HG03103 (cell line): ENCODE data around the gene POLK.
"Not testable (repeated sequence)": the region's sequence is repeated elsewhere in the genome, so short reads cannot be mapped to it uniquely, and the experiment has no call there.

Source experiments
- ATAC-seq: cut with Tn5 transposase; IDR thresholded peaks from one replicate; pipeline ENCODE4 v1.9.1; 2021; ENCODE audit warnings: low read depth; ENCODE audit not compliant: unreplicated experiment

The POLK gene

DNA sequence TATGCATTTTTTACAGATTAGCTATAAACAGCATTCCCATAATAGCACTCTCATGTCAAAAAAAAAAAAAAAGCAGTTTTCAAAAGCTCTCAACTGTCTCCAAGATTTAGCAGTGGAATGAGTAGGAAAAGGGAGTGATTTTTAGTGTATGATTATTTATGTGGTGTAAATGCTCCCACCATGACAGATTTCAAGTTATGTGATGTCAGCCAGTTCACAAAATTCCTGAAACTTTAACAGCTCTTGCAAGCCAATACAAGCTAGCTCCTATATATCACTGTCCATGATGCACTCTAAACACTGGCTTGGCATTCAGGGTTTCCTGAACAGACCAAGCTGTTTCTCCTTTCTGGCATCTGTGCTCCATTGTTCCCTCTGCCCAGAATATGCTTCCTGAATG is 91.7 kb downstream of the POLK start:
- no peak for ATAC-seq

DNA sequence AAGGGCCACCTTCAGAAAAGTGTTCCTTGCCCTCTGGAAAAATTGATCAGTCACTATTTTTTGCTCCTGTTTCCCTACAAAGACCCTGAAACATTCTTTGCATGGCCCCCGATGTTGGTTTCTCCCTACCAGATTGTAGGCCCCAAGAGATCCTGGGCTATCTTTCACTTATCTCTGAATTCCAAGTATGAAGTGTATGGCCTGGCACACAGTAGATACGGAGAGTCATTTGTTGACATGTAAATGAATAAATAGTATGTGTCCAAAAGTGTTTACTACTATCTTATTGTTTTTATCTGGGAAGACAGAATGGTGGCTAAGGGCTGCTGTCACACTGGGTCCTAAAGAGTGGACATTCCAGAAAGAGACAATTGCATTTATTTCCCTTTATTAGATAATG is 92.1 kb downstream of the POLK start:
- no peak for ATAC-seq

DNA sequence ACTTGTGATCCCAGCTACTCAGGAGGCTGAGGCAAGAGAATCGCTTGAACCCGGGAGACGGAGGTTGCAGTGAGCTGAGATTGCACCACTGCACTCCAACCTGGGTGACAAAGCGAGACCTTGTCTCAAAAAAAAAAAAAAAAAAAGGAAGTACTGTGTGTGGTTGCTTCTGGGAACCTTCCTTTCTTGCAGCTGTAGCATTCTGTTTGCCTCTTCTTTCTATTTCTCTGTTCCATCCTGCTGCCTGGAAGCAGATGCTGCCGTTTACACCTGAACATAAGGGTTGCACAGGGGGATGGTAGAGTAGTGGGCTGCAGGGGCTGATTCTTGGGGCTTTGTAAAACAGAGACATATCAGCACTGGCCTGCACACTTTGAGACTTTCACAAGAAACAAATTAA is 95.7 kb downstream of the POLK start:
- ATAC-seq = not testable (repeated sequence)

DNA sequence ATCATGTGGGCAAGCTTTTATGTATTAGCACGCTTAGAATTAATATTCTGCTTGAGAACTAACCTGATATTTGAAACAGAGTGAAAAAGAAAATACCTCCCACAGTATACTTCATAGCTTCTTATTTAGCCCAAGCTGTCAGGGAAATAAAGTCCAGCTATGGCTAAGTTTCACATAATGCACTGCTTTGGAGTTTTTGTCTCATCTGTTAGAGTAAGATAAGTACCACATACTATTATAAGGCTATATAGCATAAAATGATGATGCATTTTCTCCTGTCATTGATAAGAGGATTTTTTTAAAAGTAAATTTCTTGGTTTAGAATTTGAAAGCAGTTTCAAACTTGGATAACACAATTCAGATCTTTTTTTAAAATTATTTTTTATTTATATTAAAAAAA is 97.2 kb downstream of the POLK start:
- no peak for ATAC-seq

DNA sequence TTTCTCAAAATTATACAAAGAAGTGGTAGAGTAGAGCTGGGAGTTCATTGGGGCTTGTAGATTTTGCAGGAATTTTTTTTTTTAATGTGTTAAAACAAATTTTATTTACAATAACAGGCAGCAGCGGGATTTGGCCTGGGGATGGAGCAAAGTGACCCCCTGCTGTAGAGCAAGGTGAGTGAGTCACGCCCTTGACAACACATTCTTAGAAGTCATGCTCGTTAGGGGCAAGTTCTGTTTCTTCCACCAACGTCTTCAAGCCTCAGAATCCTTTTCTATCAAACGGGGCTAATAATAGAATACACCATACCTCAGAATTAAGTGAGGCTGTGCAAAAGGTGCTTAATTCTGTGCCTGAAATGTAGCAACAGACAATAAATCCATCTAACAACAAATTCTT is 98.5 kb downstream of the POLK start:
- no peak for ATAC-seq

DNA sequence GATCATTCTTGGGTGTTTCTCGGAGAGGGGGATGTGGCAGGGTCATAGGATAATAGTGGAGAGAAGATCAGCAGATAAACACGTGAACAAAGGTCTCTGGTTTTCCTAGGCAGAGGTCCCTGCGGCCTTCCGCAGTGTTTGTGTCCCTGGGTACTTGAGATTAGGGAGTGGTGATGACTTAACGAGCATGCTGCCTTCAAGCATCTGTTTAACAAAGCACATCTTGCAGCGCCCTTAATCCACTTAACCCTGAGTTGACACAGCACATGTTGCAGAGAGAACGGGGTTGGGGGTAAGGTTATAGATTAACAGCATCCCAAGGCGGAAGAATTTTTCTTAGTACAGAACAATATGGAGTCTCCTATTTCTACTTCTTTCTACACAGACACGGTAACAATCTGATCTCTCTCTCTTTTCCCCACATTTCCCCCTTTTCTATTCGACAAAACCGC is 99.2 kb downstream of the POLK start:
- not testable (repeated sequence) for ATAC-seq

DNA sequence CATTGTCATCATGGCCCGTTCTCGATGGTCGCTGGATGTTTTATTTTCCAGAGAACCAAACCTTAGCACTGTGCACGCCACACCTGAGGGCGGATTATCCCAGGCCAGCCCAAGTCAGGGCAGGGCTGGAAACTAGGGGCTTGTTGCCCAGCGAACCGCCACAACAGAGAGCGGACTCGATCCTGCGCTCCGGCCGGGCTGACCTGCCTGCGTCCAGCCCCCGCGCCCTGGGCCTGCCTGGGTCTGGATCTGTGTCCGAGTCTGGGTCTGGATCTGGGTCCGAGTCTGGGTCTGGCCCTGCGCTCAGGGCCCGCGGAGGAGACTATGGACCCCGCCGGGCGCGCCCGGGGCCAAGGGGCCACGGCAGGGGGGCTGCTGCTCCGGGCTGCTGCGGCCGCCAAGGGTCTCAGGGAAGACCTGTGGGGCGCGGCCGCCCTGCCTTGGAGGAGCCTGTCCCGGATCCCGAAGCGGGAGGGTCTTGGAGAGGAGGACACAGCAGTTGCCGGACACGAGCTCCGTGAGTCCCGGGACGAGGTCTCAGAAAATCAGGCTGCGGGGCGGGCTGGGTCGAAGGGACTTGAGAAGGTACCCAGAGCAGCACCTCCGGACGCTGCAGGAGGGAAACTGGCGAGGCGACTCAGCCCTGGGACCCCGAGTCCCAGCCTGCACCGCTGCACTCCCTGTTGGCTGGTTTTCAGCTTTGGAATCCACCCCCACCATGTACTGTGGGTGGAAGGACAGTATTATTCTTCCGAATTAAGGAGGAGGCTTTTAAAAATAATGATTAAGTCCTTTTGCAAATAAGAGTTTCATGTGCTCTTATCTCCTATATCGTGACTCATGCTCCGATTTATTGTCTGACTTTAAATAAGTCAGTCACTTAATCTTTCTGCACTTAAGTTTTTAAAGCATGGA is 99.9 kb downstream of the POLK start, which contains the start of gene ANKDD1B:
Gene ANKDD1B, plus strand, starts transcription at position 143 of the 915 bp plus-strand sequence. Its CDS starts 182 bp downstream, at position 325.
- ATAC-seq = no peak

DNA sequence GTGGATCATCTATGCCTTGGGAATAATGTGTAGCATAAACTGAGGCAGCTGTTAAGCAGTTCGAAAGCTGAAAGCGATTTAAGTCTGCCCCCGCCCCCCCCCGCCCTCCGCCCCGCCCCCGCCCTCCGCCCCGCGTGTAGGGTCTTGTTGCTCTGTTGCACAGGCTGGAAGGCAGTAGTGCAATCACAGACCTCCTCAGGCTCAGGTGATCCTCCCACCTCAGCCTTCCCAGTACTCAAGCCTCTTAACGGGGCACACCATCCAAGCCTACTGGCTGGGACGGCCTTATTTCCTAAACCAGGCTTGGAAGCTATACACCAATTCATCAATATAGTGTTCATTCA is 100.5 kb downstream of the POLK start:
- ATAC-seq = no peak

DNA sequence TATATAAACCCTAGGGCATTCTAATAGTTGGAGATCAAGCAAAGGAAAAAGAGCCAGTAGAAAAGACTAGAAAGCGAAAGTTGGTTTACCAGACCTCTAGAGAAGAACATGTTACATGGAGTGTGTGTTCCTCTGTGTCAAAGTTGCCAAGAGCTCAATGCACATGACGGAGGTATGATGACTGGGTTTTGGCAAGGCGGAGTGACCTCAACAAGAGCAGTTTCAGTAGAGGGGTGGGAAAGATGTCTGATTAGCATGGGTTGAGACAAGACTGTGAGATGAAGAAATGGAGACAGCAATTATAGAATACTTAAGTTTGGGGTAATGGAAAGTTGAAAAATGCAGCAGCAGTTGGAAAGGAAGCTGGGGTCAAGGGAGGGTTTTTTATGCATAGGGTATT is 101.2 kb downstream of the POLK start:
- ATAC-seq = no peak

DNA sequence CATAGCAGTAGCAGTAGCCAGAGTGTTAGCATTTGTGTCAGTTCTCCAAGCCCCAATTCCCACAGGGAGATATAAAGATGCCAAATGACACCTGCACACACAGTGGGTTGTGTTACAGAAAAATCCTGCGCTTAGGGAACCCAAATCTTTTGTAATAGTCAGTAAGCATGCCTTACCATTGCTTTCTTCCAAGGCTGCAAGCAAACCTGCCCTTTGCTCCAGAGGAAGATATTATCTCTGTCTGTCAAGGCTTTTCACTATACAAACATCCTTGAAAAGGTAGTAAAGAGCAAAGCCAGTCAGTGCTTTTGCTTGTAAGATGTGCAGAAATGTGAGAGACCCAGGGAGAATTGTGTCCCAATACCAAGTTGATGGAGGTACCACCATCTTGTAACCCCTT is 102.5 kb downstream of the POLK start:
- no peak for ATAC-seq

DNA sequence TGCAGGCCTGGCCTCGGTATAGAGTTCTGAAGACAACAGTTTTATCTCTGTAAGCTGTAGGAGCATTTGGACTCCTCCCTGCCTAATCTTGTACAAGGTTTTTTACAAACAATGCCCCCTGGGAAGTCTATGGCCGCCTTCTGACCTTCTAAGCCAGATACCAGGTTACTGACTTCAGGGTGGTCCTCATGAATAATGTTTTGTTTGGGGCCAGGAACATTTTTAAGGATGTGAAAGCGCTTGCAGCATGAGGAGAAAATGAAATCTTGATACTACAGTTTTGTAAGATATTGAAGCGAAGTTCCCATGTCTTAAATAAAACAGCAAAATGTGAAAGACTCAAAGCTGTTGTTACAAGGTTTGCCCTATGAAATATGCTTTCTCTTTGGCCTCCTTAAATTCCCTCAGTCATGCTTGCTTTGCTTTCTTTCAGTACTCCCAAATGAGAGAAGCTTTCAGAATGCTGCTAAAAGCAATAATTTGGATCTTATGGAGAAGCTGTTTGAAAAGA is 104.7 kb downstream of the POLK start:
- ATAC-seq = no peak

DNA sequence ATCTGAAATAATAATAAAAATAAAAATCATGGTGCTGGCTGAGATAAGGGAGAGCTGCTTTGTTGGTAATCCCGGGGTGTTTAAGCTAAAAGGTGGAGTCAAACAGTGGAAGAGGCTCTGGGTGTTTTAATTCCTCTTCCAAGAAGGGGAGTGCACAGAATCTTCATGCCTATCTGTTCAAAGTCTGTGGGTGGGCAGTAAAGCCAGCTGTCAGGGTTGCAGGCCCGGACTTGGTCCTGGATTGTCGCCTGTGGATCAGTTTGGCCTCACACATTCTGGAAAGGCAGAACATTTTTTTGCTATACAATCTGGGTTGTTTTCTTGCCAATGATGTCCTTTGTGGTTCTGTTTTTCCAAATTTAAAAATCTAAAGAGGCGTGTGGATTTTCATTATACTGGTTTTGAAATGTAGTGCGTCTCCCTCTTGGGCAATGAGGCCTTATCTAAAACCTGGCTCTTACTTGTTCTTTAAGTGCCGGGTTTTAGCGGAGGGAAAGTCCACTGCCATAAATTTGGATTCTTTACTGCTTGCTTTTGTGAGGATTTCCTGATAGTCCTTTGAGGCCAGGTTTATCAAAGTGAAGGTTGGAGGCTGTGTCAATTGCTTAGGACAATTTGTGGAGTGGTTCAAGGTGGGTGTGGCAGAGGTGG is 105.4 kb downstream of the POLK start:
- ATAC-seq = no peak

DNA sequence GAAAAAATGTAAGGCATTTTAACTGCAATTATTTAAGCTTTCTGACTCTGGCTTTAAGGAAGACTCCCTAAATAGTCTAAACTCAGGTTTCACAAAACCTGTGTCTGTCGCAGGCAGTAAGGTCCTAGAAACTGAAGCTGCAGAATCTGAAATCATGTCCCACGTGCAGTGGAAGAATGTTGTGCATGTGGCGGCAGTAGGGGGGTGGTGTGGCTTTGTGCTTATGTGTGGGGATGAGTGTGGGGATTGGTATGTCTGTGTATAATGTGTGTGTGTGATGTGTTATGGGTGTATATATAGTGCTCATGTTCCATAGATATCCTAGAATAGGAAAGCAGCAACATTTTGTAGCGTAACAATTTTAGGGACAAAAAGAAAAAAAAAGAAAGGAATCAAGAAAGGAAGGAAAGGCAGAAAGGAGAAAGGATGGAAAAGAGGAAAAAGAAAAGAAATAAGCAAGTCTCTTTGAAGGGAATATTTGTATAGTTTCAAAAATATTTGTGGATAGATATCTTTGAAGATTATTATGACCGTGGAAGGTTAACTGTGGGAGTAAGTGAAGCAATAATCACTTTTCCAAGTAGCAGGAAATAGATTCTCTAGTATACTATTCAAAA is 106.2 kb downstream of the POLK start:
- ATAC-seq = no peak

DNA sequence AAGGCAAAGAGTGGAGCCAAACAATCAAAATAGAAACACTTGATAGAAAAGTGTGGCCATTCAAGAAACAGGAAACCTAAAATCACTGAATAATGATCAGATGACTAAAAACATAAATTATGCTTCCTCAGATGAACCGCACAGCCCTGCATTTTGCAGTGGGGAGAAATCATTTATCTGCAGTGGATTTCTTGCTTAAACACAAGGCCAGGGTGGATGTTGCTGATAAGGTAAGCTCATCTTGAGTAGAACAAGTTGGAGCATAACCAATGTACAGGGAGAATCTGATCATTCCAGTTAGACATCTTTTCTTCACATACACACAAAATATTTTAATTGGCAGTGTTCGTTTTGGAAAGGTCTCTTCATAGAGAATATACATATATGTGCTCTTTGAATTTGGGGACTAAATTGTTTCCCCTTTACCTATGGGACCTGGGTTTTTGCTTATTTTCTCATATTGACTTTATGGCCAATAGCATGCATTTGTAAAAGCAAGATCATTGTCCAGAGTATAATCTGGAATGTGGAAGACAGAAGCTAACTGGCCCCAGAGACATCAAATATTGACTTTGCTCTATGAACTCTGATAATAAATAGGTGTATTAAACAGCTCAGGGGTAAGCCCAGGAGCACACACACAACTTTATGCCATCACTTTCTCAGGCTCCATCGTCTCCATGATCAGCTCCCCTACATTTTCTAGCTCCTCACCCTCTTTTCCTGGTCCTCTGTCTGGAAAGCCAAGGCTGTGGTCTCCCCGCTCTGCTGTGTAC is 108.7 kb downstream of the POLK start:
- no peak for ATAC-seq

DNA sequence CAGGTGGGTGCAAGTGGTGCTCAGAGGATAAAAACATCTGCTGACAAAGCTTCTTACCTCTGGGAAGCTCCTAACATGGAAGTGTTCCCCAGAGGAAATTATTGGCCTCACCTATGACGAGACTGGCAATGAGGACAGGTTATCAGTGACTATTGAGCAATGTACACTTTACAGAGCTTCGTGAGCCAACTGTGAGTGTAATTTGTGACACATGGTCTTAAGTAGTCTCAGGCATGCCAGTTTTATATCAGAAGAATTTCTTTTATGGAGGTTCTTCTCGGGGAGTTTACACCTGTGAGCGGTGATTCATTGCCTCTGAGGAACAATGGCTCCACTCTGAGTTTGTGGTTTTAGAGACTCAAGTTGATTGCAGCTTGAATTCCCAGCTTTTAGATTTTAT is 110.9 kb downstream of the POLK start:
- ATAC-seq = no peak

DNA sequence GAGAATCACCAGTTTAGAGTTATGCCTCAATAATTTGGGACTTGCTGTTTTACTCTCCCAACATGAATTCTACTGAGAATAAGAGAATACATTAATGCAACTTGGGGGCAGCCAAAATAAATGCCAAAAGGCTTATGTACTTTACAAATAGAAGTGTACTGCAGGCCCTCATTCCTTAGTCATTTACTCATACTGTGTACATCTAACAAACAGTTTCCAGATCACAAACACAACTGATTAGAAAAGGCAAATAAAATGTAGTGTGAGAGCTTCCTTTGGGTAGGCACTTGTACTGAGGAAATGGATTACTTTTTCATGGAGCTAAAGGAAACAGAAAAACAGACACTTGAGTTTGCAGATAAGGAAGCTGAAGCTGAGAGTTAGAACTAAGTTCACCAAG is 112.2 kb downstream of the POLK start:
- ATAC-seq = no peak

DNA sequence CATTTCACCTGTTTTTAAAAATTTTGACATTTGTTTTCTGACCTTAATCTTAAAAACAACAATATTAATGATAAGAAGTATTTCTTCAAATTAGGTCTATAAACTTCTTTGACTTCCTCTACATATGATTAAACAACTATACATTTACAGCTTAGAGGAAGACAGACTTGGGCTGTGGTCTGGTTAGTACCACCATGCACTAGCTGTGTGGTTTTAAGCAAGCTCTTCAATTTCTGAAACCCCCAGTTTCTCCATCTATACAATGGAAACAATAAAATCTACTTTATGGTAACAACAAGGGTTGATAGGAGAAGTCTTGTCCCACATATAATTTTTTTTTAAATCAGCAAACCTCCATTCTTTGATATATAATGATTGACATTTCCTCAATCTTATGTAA is 115.3 kb downstream of the POLK start:
- ATAC-seq = no peak

DNA sequence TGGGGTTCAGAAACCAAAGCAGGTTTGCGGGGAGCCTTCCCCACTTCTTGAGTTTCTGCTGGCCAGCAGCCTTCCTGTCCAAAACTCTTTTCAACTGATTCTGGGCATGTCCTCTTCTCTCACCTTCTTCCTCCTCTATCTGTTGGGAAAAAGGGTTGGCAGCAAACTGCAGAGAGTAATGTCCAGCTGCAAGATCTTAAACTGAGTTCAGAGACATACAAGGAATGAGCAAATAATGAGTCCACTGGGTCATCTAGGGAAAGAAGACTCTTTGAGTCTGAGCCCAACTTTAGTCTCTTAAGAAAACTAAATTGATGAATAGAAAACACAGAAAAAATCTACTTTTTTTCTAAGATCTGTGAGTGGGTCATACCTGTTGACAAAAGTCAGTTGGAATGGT is 116.1 kb downstream of the POLK start:
- no peak for ATAC-seq

DNA sequence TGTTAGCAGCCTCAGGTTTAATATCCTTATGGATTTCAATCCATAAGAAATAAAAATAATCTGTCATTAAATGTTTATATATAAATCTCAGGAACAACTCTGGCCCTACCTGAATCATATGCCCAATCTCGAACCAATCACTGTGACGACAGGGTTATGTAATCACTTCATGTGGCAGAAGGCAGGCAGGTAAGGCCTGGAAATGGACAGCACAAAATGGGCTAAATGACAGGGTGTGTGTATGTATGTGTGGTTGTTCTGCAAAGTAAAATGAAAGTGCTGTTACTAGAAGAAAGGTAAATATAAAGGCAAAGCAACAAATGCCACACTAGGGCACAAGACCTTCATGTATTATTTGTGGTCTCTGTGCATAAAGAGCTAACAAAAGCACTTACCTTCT is 119.2 kb downstream of the POLK start:
- ATAC-seq = no peak

DNA sequence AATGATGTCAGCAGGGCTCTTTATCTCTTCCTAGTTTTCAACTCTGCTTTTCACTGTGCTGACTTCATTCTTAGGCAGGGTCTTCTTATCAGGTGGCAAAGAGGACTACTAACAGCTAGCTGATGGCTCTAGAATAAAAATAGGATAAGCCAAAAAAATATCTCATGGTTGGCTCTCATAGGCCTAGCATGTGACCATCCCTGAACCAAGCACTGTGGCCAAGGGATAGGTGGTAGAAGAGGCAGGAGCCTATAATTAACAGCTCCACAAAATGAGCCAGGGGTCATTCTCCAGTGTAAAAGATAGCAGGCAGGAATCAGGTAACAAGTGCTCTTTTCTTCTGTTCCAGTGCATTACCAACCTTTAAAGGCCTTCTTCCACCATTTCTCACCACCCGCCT is 120.6 kb downstream of the POLK start:
- ATAC-seq = no peak

DNA sequence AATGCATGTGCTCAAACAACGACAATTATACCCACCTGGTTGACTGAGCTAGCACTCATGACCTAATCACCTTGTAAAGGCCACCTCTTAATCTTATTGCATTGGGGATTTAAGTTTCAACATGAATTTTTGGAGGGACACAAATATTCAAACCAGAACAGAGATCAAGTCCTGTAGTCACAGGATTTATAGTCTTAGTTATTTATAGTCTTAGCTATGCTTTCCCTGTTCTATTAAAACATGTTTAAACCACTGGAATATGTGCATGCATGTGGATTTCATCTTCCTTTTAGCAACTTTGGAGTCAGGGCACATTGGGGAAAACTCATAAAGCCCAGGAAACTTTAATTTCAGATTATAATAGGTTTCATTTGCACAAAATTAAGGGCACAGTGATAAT is 126.3 kb downstream of the POLK start:
- no peak for ATAC-seq
